Heart right ventricle (tissue), 16 donors: Measurements from ENCODE around the gene AKNA. TPM values are rescaled to one million over a fixed set of nuclear protein-coding genes. Genes with fewer than 3 reads are reported as not detected.

Experiments used
- ATAC-seq, 8 donors: fragments of 200-7000 bp; cut with Tn5 transposase; one replicate each; pipeline ENCODE4 v1.9.1; 2020; ENCODE audit warnings: mild to moderate bottlenecking in 8 of 8, moderate library complexity in 8 of 8, moderate number of reproducible peaks in 1 of 8
- DNase-seq, 2 donors: peaks; one replicate each; pipeline ENCODE4 v3.0.0-alpha.2; 2020
- H3K27ac ChIP-seq, 10 donors: fragments of 200-600 bp; sonication (generic) in 2 of 10; one replicate each; pipeline versions ENCODE4 v1.5.0 to v1.8.0; 2020 to 2022; ENCODE audit warnings: mild to moderate bottlenecking in 3 of 10
- H3K27me3 ChIP-seq, 7 donors: fragments of 200-600 bp; one replicate each; pipeline ENCODE4 v1.8.0; 2021 to 2022; ENCODE audit warnings: mild to moderate bottlenecking in 2 of 7
- H3K36me3 ChIP-seq, 9 donors: fragments of 200-600 bp; sonication (generic) in 1 of 9; one replicate each; pipeline versions ENCODE4 v1.5.0 to v1.8.0; 2020 to 2022; ENCODE audit warnings: mild to moderate bottlenecking in 2 of 9
- H3K4me1 ChIP-seq, 9 donors: fragments of 200-600 bp; sonication (generic) in 1 of 9; one replicate each; pipeline versions ENCODE4 v1.5.0 to v1.8.0; 2020 to 2022; ENCODE audit warnings: mild to moderate bottlenecking in 4 of 9
- H3K4me3 ChIP-seq, 10 donors: fragments of 200-600 bp; sonication (generic) in 2 of 10; one replicate each; pipeline versions ENCODE4 v1.5.0 to v1.8.0; 2020 to 2022; ENCODE audit warnings: mild to moderate bottlenecking in 7 of 10, moderate library complexity in 2 of 10
- H3K9me3 ChIP-seq, 11 donors: fragments of 200-600 bp in 10 of 11; sonication (generic) in 2 of 11; one replicate each; pipeline versions ENCODE4 v1.5.0 to v1.8.0; 2013 to 2022; ENCODE audit warnings: mild to moderate bottlenecking in 2 of 11, control low read depth in 1 of 11, moderate library complexity in 1 of 11
- CTCF ChIP-seq, 9 donors: fragments of 200-600 bp; sonication (generic) in 2 of 9; IDR thresholded peaks; one replicate each; pipeline versions ENCODE4 v1.5.0 to v1.8.0; 2021 to 2022; ENCODE audit warnings: antibody characterized with exemption in 9 of 9, mild to moderate bottlenecking in 5 of 9, moderate library complexity in 1 of 9
- WGBS, 2 donors: extraction: QIAGEN DNeasy Blood & Tissue Kit; methylation state at CpG; one replicate each; pipeline ENCODE4 v1.1.7; 2013; ENCODE audit warnings: inconsistent platforms in 1 of 2; 5-methylcytosine and 5-hydroxymethylcytosine counted together
- intact Hi-C, 10 donors: fragments of 100-400 bp; cut with DNase I; formaldehyde crosslinking; loops; one replicate each; pipeline versions ENCODE4 v1.11.1 to v1.14.2; 2022
- polyA plus RNA-seq, 2 donors: library from polyadenylated mRNA; stranded (reverse); fragments of 200-250 nt; gene quantifications; one replicate each; pipeline ENCODE4 v1.2.3, GENCODE V29; 2013
- total RNA-seq, 10 donors: library from RNA; stranded (reverse); fragmentation: NEBNext Ultra II Directional in 3 of 10; extraction: Animal tissue kit (Norgen Biotek cat#: 25700) in 3 of 10; gene quantifications; one replicate each; pipeline versions ENCODE4 v1.2.1 to v1.2.4, GENCODE V29; 2021 to 2023
- donor health status: Arrhythmogenic right ventricular cardiomyopathy.
- donor health status: ischemic (EF 13 %, LVEDD 7.1; RV severe dilation, severe dysfunction).
- donor health status: healthy with polysubstance abuse.
- donor health status: DM: no; HTN: yes; CAD: no.
- donor health status: DM: no; HTN: no; CAD: no.
- donor health status: ischemic (EF 25% LVEDD 6.9; RV normal size, moderate dysfunction).
- donor health status: ischemic (EF 25% LVEDD 5.7; RV mildly dilated, moderate dysfunction).
- donor health status: healthy.
- donor health status: DM: yes; HTN: yes; CAD: no.
- donor health status: Ischemic cardiomyopathy.
- donor health status: ischemic (EF 35%, LVEDD 5.7; RV mildly dilated, moderate dysfunction).
- donor health status: nonischemic (EF 11% LVEDD 7.7; RV severe dilation, severe dysfunction).
- donor health status: DM: yes; HTN: yes; CAD: no.
- donor health status: PGD.
- donor health status: ischemic (EF 29% LVEDD 5.4; RV normal size, mild dysfunction).
- donor health status: nonischemic (EF 23%, LVEDD 6.1; RV moderate dilation, normal function).

Gene AKNA
- total and polyA plus RNA-seq, 12 donors: 2.7 to 20.5 (median 4.6) TPM

GRCh38 chr9:114409842-114410241 lies 22.1 kb upstream of the AKNA start:
- H3K27ac ChIP-seq: no peak overlapping the region
- H3K4me3 ChIP-seq: no peak overlapping the region
- TF ChIP-seq CTCF (IDR thresholded peaks at IDR 0.05): no peak
- ATAC-seq (no peak), DNase-seq (no peak)
- intact Hi-C loops: loop anchor here (5.0 to 10.0 kb wide), 9 partner anchors 175 to 1115 kb away; partner anchors contain the start of genes TEX53 (in 2 of the 10) and ATP6V1G1 (in 1 of the 10)
- peaks cover 0 to 19% (median 0%) of the 10 kb centered on the region in 9 donors for H3K4me1 ChIP-seq
- no peaks in the 10 kb centered on the region for H3K36me3 ChIP-seq
- H3K9me3 ChIP-seq: no peaks in the 10 kb centered on the region
- peaks cover 0 to 3% (median 0%) of the 10 kb centered on the region in 7 donors for H3K27me3 ChIP-seq
- 68 to 81% methylated on average over 5 of the region's 5 CpGs for WGBS, 2 donors

- intact Hi-C loops: loop anchor here (5.0 to 10.0 kb wide), 9 partner anchors 176 to 1116 kb away; partner anchors contain the start of genes TEX53 (in 2 of the 10) and ATP6V1G1 (in 1 of the 10)
Measured at GRCh38 chr9:114409103-114409780, 21.5 kb upstream of the AKNA start.

GRCh38 chr9:114408645-114409044 lies 20.9 kb upstream of the AKNA start:
- 83 to 84% methylated on average over 7 of the region's 7 CpGs for WGBS, 2 donors
- Histone ChIP-seq H3K4me3 (no peak overlapping the region), H3K27me3 (peaks cover 0 to 3% (median 0%) of the 10 kb centered on the region in 7 donors), H3K4me1 (peaks cover 0 to 8% (median 0%) of the 10 kb centered on the region in 9 donors), H3K9me3 (no peaks in the 10 kb centered on the region), H3K27ac (no peak overlapping the region), H3K36me3 (no peaks in the 10 kb centered on the region)
- DNase-seq (no peak), ATAC-seq (no peak)
- TF ChIP-seq CTCF (IDR thresholded peaks at IDR 0.05): no peak
- intact Hi-C loops: loop anchor here (5.0 to 10.0 kb wide), 9 partner anchors 176 to 1116 kb away; partner anchors contain the start of genes TEX53 (in 2 of the 10) and ATP6V1G1 (in 1 of the 10)

More at GRCh38 chr9:114409103-114409780, 21.5 kb upstream of the AKNA start:
- WGBS, 2 donors: 68 to 71% methylated on average over 11 of the region's 11 CpGs
- H3K9me3 ChIP-seq: no peaks in the 10 kb centered on the region
- DNase-seq (no peak), ATAC-seq (no peak)
- TF ChIP-seq CTCF (IDR thresholded peaks at IDR 0.05): no peak
- no peak overlapping the region for H3K4me3 ChIP-seq
- H3K27ac ChIP-seq: no peak overlapping the region
- H3K4me1 ChIP-seq: peaks cover 0 to 14% (median 0%) of the 10 kb centered on the region in 9 donors
- H3K36me3 ChIP-seq: no peaks in the 10 kb centered on the region
- H3K27me3 ChIP-seq: peaks cover 0 to 3% (median 0%) of the 10 kb centered on the region in 7 donors

GRCh38 chr9:114407889-114408288 lies 20.1 kb upstream of the AKNA start:
- TF ChIP-seq CTCF (IDR thresholded peaks at IDR 0.05): no peak
- peaks cover 0 to 6% (median 0%) of the 10 kb centered on the region in 9 donors for H3K4me1 ChIP-seq
- no peak for ATAC-seq
- no peak for DNase-seq
- no peak overlapping the region for H3K27ac ChIP-seq
- no peaks in the 10 kb centered on the region for H3K9me3 ChIP-seq
- H3K4me3 ChIP-seq: no peak overlapping the region
- peaks cover 0 to 3% (median 0%) of the 10 kb centered on the region in 7 donors for H3K27me3 ChIP-seq
- 84% methylated on average over 5 of the region's 5 CpGs for WGBS, 2 donors
- intact Hi-C loops: loop anchor here (2.0 to 10.0 kb wide), 11 partner anchors 177 to 1117 kb away; partner anchors contain the start of genes TEX53 (in 2 of the 10) and ATP6V1G1 (in 1 of the 10)
- no peaks in the 10 kb centered on the region for H3K36me3 ChIP-seq
